Effector memory CD4-positive, alpha-beta T cell (primary cell): ENCODE results near the gene DYSF.

ENCODE experiments used
- DNase-seq, 3 donors: peaks; one replicate each; pipeline ENCODE4 v3.0.0-alpha.2; 2020
- H3K27ac ChIP-seq: 2 replicates; pipeline ENCODE4 v1.7.0; 2013; ENCODE audit warnings: mild to moderate bottlenecking, low read length, moderate library complexity; ENCODE audit not compliant: insufficient read depth, poor library complexity, severe bottlenecking
- H3K27me3 ChIP-seq: replicated peaks from 2 replicates; pipeline ENCODE4 v1.7.0; 2013; ENCODE audit warnings: mild to moderate bottlenecking, low read length; ENCODE audit not compliant: insufficient read depth, control insufficient read depth, poor library complexity, severe bottlenecking
- H3K36me3 ChIP-seq: 2 replicates; pipeline ENCODE4 v1.7.0; 2013; ENCODE audit warnings: mild to moderate bottlenecking, low read length, moderate library complexity; ENCODE audit not compliant: control insufficient read depth, insufficient read depth
- H3K4me1 ChIP-seq: 2 replicates; pipeline ENCODE4 v1.7.0; 2013; ENCODE audit warnings: low read length, mild to moderate bottlenecking; ENCODE audit not compliant: control insufficient read depth, insufficient read depth, poor library complexity, severe bottlenecking
- H3K4me3 ChIP-seq: 2 replicates; pipeline ENCODE4 v1.7.0; 2013; ENCODE audit warnings: low read length, low read depth, mild to moderate bottlenecking; ENCODE audit not compliant: insufficient read depth, poor library complexity, severe bottlenecking
- H3K9me3 ChIP-seq: 2 replicates; pipeline ENCODE4 v1.7.0; 2013; ENCODE audit warnings: mild to moderate bottlenecking, low read length, moderate library complexity; ENCODE audit not compliant: control insufficient read depth

DYSF gene

DNA sequence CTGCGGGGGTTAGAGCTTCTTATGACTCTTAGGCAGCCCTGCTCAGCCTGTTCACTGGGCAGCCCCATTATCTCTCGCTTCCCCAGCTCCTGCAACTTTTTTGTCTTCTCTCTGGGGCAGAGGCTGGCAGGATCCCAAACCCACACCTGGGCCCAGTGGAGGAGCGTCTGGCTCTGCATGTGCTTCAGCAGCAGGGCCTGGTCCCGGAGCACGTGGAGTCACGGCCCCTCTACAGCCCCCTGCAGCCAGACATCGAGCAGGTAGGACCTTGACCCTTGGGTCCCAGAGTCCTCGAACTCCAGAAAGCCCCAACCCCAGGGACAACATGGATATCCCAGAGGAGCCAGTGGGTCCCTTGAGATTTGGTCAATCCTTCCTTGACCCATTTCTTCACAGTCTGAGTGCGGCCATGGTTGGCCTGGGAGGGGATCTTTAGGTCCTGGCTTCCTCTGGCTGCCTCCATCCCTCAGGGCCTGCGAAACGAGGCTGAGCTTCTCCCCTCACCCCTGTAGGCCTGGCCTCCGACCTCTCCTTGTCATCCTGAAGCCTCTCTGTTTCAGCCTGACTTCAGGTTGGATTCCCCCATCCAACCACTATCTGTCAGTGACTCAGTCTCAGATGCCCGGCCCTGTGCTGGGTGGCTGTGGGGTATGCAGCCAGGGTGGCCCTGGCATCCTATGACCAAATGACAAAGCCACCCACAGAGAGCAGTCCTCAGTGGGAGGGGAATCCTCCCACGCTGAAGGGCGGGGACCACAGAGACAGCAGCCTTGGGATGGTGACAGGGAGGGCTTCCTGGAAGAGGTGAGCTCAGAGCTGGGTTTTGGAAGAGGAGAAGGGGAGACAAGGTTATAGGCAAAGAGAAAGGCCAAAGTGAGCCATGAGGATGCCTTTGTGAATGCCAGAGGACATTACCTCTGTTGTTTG is 214.2 kb downstream of the DYSF start:
- H3K4me1 ChIP-seq, result no peaks in the 10 kb centered on the region
- H3K27me3 ChIP-seq, result no peaks in the 10 kb centered on the region
- H3K36me3 ChIP-seq, result no peaks in the 10 kb centered on the region
- H3K4me3 ChIP-seq, result no peak overlapping the region
- H3K27ac ChIP-seq, result no peak overlapping the region
- no peaks in the 10 kb centered on the region for H3K9me3 ChIP-seq
- no peak for DNase-seq

DNA sequence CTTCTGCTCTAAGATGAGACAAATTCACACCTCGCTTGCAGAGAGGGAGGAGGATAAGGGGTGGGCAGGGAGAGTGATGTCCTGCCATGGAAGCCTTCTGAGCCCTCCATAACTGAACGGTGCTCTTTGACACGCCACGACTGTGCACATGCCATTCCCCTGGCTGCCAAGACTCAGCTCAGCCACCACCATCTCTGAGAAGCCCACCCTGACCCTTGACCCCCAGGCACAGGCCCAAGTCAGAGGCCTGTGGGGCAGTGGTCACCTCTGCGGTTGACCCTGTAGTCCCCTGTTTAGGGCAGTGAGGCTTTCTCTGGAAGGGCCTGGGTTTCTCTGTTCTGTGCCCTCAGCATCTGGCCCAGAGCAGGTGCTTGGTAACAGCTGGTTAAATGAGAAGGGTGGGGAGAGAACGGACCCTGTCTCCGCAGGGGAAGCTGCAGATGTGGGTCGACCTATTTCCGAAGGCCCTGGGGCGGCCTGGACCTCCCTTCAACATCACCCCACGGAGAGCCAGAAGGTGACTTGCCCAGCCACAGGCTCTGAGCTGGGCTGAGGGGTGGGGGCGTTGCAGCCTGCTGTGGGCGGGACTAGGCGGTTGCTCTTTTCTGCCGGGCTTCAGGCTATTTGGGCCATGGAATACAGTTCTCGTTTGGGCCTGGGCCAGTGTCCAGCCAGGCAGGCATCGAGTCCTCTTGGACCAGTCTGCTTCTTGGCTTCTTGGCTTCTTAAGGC is 215.1 kb downstream of the DYSF start:
- Histone ChIP-seq H3K27me3 (no peaks in the 10 kb centered on the region), H3K4me1 (no peaks in the 10 kb centered on the region), H3K4me3 (no peak overlapping the region), H3K27ac (no peak overlapping the region), H3K9me3 (no peaks in the 10 kb centered on the region), H3K36me3 (no peaks in the 10 kb centered on the region)
- no peak for DNase-seq

DNA sequence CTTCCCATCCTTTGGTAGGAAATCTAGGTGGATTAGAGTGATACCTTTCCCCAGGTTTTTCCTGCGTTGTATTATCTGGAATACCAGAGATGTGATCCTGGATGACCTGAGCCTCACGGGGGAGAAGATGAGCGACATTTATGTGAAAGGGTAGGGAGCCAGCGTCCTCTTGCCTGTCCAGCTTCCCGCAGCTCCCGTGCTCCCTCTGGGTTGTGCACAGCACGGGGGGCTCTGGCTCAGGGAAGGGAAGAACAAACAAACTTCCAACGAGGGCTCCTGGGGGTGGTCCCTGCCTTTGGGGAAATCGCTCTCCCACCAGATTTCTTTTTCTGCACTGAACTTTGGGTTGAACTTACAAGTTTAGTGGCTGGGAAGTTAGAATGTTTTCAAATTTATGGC is 215.7 kb downstream of the DYSF start:
- Histone ChIP-seq H3K4me1 (no peaks in the 10 kb centered on the region), H3K36me3 (no peaks in the 10 kb centered on the region), H3K9me3 (no peaks in the 10 kb centered on the region), H3K27me3 (no peaks in the 10 kb centered on the region), H3K4me3 (no peak overlapping the region), H3K27ac (no peak overlapping the region)
- no peak for DNase-seq

DNA sequence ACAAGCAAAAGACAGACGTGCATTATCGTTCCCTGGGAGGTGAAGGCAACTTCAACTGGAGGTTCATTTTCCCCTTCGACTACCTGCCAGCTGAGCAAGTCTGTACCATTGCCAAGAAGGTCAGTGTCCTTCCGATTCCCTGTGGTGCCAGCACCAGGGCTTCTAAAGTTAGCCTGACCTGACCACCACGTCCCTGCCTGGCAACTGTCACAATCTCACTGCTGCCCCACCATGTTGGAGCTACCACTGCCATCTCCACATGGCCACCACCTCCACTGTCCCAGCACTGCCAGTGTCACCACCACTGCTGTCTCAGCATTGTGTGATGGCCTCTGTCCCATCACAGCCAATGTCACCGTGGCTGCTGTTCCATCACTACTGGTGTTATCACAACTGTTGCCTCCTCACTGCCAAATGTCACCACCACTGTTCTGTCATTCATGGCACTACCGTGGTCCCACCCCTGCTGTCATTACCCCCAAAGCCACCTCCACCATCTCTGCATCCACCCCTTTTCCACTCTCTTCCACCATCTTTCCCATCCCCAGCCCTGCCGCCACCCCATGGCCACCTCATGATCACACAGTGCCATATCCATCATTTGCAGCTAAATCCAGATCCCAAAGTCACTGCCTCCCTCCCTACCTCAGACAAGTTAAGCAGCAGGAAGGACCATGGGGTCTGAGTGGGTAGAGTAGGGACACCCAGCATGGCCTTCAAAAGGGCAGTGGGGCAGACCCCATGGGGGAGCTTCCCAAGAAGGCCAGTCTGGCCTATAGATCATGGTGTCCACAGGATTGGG is 216.5 kb downstream of the DYSF start:
- no peak for DNase-seq
- Histone ChIP-seq H3K27me3 (no peaks in the 10 kb centered on the region), H3K4me3 (no peak overlapping the region), H3K4me1 (no peaks in the 10 kb centered on the region), H3K9me3 (no peaks in the 10 kb centered on the region), H3K36me3 (no peaks in the 10 kb centered on the region), H3K27ac (no peak overlapping the region)

DNA sequence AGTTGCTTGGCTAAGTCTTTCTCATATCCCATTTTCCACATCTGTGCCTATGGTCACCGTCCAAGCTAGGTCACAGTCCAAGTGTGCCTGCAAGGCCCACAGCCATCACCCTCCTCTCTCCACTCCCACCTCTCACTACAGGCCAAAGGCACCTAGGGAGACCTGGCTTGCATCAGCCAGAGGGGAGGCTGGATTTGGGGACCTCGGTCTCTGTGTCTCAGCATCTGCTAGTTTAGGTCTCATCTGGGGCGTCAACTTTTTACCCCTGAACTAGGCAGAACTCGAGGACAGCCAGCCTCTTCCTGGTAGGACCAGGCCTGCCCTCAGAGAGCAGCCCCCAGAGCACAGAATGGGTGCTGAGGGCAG is 217.1 kb downstream of the DYSF start:
- Histone ChIP-seq H3K4me3 (no peak overlapping the region), H3K27ac (no peak overlapping the region), H3K4me1 (no peaks in the 10 kb centered on the region), H3K27me3 (no peaks in the 10 kb centered on the region), H3K9me3 (no peaks in the 10 kb centered on the region), H3K36me3 (no peaks in the 10 kb centered on the region)
- DNase-seq, result no peak

DNA sequence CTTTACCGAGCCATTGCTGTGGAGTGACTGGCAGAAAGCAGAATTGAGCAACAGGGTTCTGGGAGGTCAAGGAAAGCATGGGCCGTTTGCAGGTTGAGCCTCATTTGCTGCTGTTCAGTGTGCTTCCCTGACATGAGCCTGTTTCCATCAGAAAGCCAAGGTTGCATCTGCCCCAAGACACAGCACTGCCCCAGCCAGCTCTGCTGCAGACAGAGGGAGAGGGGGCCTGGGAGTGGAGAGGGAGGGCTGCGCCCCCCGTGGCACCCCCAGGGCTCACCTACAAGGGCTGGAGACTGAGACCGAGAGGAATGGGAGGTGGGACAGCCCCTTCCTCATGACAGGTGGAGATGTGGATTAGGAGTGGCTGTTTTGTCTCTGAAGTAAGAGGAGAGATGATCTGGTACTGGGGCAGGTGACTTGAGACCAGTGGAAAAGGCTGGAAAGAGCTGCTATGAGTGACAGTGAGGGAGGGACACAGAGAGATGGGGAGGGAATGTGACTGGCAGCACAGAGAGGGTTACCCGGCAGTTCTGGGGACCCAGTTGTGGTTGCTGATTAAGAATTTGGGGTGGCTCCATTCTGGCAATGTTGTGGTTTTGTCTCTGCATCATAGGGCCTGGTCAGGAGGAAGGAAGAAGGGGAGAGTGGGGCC is 218.0 kb downstream of the DYSF start:
- Histone ChIP-seq H3K27me3 (no peaks in the 10 kb centered on the region), H3K27ac (no peak overlapping the region), H3K36me3 (no peaks in the 10 kb centered on the region), H3K4me3 (no peak overlapping the region), H3K9me3 (no peaks in the 10 kb centered on the region), H3K4me1 (no peaks in the 10 kb centered on the region)
- no peak for DNase-seq

DNA sequence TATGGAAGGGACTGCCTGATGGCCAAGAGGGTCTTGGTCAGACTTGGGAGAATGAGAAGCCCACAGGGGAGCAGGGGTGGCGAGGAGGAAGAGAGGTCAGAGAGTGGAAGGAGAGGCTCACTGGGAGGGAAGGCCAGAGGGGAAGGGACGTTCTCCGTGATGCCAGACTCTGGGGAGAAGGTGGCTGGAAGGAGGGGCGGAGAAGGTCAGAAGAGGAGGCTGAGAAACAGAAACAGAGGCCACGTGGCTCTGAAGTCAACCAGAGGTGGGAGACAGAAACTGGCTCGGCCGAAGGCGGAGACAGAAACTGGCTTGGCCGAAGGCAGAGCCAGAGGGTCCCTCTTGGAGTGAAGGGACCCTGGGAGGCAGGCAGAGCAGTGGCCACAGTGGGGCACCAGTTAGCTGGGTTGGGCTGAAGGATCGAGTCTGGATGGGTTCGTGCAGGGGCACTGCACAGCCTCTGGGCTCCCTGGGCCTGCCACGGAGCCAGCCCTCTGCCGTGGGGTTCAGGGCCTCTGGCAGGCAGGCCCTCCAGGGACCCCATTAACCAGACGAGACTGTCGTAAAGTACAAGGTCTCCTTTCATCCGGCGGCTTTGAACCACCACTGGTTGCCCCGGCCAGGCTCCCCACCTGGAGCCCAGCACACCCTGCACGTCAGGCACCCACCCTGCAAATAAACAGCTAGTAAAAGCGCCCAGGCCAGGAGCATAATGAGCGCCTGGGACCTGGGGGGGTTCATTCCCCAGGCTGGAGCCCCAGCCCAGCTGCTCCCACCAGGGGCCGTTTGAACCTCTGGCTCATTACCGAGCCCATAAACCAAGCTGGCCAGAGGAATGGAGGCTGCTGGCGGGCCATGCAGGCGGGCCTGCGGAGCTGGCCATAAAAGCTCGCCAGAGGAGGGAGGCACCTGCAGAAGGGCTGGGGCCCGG is 218.8 kb downstream of the DYSF start:
- no peaks in the 10 kb centered on the region for H3K9me3 ChIP-seq
- no peak overlapping the region for H3K4me3 ChIP-seq
- no peak overlapping the region for H3K27ac ChIP-seq
- H3K4me1 ChIP-seq, result no peaks in the 10 kb centered on the region
- H3K27me3 ChIP-seq, result no peaks in the 10 kb centered on the region
- no peaks in the 10 kb centered on the region for H3K36me3 ChIP-seq
- DNase-seq, result no peak

DNA sequence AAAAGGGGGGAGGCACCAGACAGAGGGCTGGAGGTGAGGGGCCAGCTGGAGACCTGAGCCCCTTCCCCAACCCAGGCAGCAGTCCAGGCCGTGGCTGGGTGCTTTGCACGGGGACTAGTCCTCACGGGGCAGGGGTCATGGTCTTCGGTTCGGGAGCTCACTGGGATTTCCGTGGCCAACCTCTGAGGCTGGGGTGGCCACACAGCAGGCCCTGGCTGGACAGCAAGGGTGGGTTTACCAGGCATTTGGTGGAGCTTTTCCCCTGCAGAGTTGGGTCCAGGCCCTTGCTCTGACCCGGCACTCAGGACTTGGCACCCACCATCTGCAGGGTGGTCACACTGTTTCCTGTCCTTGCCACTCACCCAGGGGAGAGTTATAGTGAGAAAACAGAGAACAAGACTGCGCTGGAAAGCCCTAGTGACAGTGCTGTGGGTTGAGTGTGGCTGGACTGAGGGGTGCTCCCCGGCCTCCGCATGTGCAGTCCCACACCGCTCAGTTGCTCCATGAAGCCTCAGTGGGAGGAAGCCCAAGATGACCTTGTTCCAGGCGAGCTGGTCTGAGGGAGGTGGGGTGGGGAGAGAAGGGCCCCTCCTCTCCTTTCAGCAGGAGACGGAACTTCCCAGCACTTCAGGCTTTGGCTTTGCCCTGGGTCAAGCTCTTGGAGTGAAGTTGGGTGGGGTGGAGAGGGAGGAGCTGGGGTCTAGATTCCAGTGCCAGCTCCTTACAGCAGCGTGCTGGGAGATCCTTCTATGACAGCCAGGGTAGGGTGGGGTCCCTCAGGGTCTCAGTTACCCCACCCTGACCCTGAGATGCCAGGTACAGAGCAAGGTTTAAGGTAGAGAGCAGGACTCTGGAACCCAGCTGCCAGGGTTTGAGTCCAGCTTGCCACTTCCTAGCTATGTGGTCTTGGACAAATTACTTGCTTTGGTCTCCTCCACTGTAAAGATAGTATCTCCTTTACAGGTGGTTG is 219.8 kb downstream of the DYSF start:
- H3K4me3 ChIP-seq, result no peak overlapping the region
- no peak overlapping the region for H3K27ac ChIP-seq
- DNase-seq, result no peak
- H3K36me3 ChIP-seq, result no peaks in the 10 kb centered on the region
- H3K4me1 ChIP-seq, result no peaks in the 10 kb centered on the region
- no peaks in the 10 kb centered on the region for H3K27me3 ChIP-seq
- H3K9me3 ChIP-seq, result no peaks in the 10 kb centered on the region
